K562 (cell line): ENCODE data around the gene ASIC1. TPM values are rescaled to one million over a fixed set of nuclear protein-coding genes. Genes with fewer than 3 reads are reported as not detected.

ENCODE experiments used
- FOXA3 ChIP-seq, 2 experiments: fragments of 450-650 bp in 1 of 2; sonication (generic) in 1 of 2; formaldehyde crosslinking; IDR thresholded peaks in 1 of 2; conservative IDR thresholded peaks in 1 of 2; 2 replicates each; pipeline versions ENCODE4 v1.4.0 to v1.8.0; 2020 to 2022; ENCODE audit warnings: mild to moderate bottlenecking in 2 of 2, missing genetic modification reagents in 1 of 2
- FOXK2 ChIP-seq, 2 experiments: fragments of 450-650 bp; IDR thresholded peaks in 1 of 2; conservative IDR thresholded peaks in 1 of 2; 2 replicates each; pipeline ENCODE4 v1.6.1; 2016; ENCODE audit warnings: low read depth in 2 of 2, mild to moderate bottlenecking in 1 of 2
- KLF13 ChIP-seq: fragments of 450-650 bp; IDR thresholded peaks from 2 replicates; pipeline ENCODE4 v1.6.1; 2016; ENCODE audit warnings: missing genetic modification characterization, low read depth, mild to moderate bottlenecking, missing compliant biosample characterization, moderate library complexity, borderline replicate concordance
- MYC ChIP-seq, 2 experiments: fragments of 250-450 bp in 1 of 2; sonication (Bioruptor Pico) in 1 of 2; IDR thresholded peaks; 2 replicates each; pipeline versions ENCODE4 v1.5.1 to v1.6.1; 2012 to 2021; ENCODE audit warnings: low read depth in 2 of 2, borderline replicate concordance in 1 of 2, improper control_type of control experiment in 1 of 2, low read length in 1 of 2, mild to moderate bottlenecking in 1 of 2, moderate library complexity in 1 of 2
- NFRKB ChIP-seq: fragments of 450-650 bp; IDR thresholded peaks from 2 replicates; pipeline ENCODE4 v1.6.1; 2016; ENCODE audit warnings: low read depth
- RBM22 ChIP-seq: fragments of 200-400 bp; formaldehyde crosslinking; IDR thresholded peaks from 2 replicates; pipeline ENCODE4 v1.6.1; 2018; ENCODE audit warnings: low read length, low read depth; ENCODE audit not compliant: poor library complexity, severe bottlenecking
- SAP30 ChIP-seq: fragments of 200-600 bp; sonication (generic); IDR thresholded peaks from 2 replicates; pipeline ENCODE4 v1.6.1; 2012; ENCODE audit warnings: borderline replicate concordance, low read depth, mild to moderate bottlenecking, moderate library complexity, low read length, control low read depth, inconsistent platforms; ENCODE audit not compliant: insufficient read depth, poor library complexity, severe bottlenecking
- SMARCE1 ChIP-seq: fragments of 450-650 bp; IDR thresholded peaks from 2 replicates; pipeline ENCODE4 v1.7.1; 2016; ENCODE audit warnings: mild to moderate bottlenecking
- TCF3 ChIP-seq: sonication (generic); formaldehyde crosslinking; IDR thresholded peaks from 2 replicates; pipeline ENCODE4 v1.4.0; 2020; ENCODE audit warnings: mild to moderate bottlenecking, missing genetic modification reagents
- TRIM24 ChIP-seq, 2 experiments: fragments of 450-650 bp; IDR thresholded peaks; 2 replicates each; pipeline ENCODE4 v1.6.1; 2016
- ZNF253 ChIP-seq: fragments of 250-450 bp; sonication (Bioruptor Pico); conservative IDR thresholded peaks from 2 replicates; pipeline ENCODE4 v1.6.1; 2021; ENCODE audit warnings: mild to moderate bottlenecking
- ZNF589 ChIP-seq: fragments of 200-800 bp; sonication (Bioruptor generic); IDR thresholded peaks from 2 replicates; pipeline ENCODE4 v1.6.1; 2016; ENCODE audit warnings: low read depth, missing genetic modification characterization, missing compliant biosample characterization
- ZNF830 ChIP-seq: fragments of 250-450 bp; sonication (Bioruptor Pico); IDR thresholded peaks from 2 replicates; pipeline ENCODE4 v1.5.0; 2021; ENCODE audit warnings: mild to moderate bottlenecking
- ZSCAN29 ChIP-seq: fragments of 450-650 bp; IDR thresholded peaks from 2 replicates; pipeline ENCODE4 v1.6.1; 2017
- polyA plus RNA-seq, 8 experiments: library from polyadenylated mRNA; depleted of rRNA in 4 of 8; stranded (reverse) in 5 of 8; unstranded in 3 of 8; fragments of >200 nt; fragmentation: Nextera tagmentation in 2 of 8; fragmentation: Illumina TruSeq in 1 of 8; extraction: Ambion mirVana in 2 of 8; extraction: Trizol in 1 of 8; gene quantifications; 2 replicates each; pipeline versions ENCODE4 v1.2.1 to v1.2.3, GENCODE V29; 2011 to 2014; ENCODE audit warnings: inconsistent platforms in 1 of 8, missing spikeins in 1 of 8
- total RNA-seq, 7 experiments: library from RNA; depleted of rRNA in 6 of 7; stranded (reverse); fragments of >200 nt in 6 of 7; fragmentation: Illumina TruSeq in 2 of 7; extraction: Trizol in 2 of 7; gene quantifications; 2 replicates each; pipeline versions ENCODE4 v1.2.1 to v1.2.3, GENCODE V29; 2011 to 2021; ENCODE audit warnings: low replicate concordance in 1 of 7
- TF ChIP-seq, protein P1 (sequence below): fragments of 450-650 bp; IDR thresholded peaks from 2 replicates; pipeline ENCODE4 v1.6.1; 2016; ENCODE audit warnings: low read depth, mild to moderate bottlenecking, moderate library complexity
- TF ChIP-seq, protein P2 (sequence below): sonication (generic); formaldehyde crosslinking; IDR thresholded peaks from 2 replicates; pipeline ENCODE4 v1.8.1; 2022; ENCODE audit warnings: missing genetic modification reagents
- TF ChIP-seq, protein P3 (sequence below), 2 experiments: fragments of 450-650 bp in 1 of 2; IDR thresholded peaks; 2 replicates each; pipeline ENCODE4 v1.6.1; 2011 to 2017; ENCODE audit warnings: low read depth in 2 of 2, antibody characterized with exemption in 1 of 2, borderline replicate concordance in 1 of 2, low read length in 1 of 2, mild to moderate bottlenecking in 1 of 2, mixed read lengths in 1 of 2; ENCODE audit not compliant: control insufficient read depth in 1 of 2

ASIC1 gene
- total and polyA plus RNA-seq, 9 of the 15 experiments (the other 6 are each of a cell fraction or from before 2014, with no cell fraction given) = 0.01 to 1.7 (median 0.45) TPM

DNA sequence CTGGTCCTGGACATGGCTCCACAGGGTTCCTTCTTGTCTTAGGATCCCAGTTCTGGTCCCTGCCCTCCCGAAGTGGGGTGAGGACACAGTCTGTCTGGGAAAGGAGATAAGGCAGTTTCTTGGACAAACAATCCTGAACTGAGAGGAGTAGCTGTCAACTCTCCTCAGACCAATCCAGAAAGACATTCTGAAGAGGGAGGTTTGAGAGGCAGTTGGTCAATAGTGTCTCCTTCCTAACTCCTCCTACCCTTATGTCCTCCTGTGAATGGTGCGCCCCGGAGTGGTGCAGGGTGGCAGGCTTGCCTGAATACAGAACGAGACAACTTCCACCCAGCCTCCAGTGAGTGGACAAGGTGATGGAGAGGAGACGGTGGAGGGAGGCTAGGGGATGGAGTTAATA is 15.4 kb upstream of the ASIC1 start (continued):
- no peak for TF ChIP-seq RBM22
- TF ChIP-seq FOXK2 (conservative IDR thresholded peaks at IDR 0.05 in 1 of 2, IDR thresholded peaks at IDR 0.05 in 1 of 2; ENCODE audit: low read depth in 2 of 2) = 0 out of 4 replicates have a peak, but pooled peaks of 1 of the 2 experiments have one; percentile 43
- TF ChIP-seq, protein P1, sequence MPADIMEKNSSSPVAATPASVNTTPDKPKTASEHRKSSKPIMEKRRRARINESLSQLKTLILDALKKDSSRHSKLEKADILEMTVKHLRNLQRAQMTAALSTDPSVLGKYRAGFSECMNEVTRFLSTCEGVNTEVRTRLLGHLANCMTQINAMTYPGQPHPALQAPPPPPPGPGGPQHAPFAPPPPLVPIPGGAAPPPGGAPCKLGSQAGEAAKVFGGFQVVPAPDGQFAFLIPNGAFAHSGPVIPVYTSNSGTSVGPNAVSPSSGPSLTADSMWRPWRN = 0 out of 2 replicates have a peak, but pooled peaks have one; percentile 39
- peak; percentile 72 for TF ChIP-seq SMARCE1
- no peak for TF ChIP-seq ZNF589 (CRISPR knock-in tag)
- no peak for TF ChIP-seq KLF13 (tag)
- TF ChIP-seq TCF3 (CRISPR knock-in tag) = peak; percentile 91
- TF ChIP-seq TRIM24 (IDR thresholded peaks at IDR 0.05) = peak in 1 of 2 experiments; percentile 60; a peak in 2 of 4 replicates
- no peak for TF ChIP-seq SAP30
- TF ChIP-seq, protein P2, sequence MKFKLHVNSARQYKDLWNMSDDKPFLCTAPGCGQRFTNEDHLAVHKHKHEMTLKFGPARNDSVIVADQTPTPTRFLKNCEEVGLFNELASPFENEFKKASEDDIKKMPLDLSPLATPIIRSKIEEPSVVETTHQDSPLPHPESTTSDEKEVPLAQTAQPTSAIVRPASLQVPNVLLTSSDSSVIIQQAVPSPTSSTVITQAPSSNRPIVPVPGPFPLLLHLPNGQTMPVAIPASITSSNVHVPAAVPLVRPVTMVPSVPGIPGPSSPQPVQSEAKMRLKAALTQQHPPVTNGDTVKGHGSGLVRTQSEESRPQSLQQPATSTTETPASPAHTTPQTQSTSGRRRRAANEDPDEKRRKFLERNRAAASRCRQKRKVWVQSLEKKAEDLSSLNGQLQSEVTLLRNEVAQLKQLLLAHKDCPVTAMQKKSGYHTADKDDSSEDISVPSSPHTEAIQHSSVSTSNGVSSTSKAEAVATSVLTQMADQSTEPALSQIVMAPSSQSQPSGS (CRISPR knock-in tag) = no peak
- TF ChIP-seq, protein P3, sequence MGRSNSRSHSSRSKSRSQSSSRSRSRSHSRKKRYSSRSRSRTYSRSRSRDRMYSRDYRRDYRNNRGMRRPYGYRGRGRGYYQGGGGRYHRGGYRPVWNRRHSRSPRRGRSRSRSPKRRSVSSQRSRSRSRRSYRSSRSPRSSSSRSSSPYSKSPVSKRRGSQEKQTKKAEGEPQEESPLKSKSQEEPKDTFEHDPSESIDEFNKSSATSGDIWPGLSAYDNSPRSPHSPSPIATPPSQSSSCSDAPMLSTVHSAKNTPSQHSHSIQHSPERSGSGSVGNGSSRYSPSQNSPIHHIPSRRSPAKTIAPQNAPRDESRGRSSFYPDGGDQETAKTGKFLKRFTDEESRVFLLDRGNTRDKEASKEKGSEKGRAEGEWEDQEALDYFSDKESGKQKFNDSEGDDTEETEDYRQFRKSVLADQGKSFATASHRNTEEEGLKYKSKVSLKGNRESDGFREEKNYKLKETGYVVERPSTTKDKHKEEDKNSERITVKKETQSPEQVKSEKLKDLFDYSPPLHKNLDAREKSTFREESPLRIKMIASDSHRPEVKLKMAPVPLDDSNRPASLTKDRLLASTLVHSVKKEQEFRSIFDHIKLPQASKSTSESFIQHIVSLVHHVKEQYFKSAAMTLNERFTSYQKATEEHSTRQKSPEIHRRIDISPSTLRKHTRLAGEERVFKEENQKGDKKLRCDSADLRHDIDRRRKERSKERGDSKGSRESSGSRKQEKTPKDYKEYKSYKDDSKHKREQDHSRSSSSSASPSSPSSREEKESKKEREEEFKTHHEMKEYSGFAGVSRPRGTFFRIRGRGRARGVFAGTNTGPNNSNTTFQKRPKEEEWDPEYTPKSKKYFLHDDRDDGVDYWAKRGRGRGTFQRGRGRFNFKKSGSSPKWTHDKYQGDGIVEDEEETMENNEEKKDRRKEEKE (IDR thresholded peaks at IDR 0.05; ENCODE audit: borderline replicate concordance in 1 of 2, control insufficient read depth in 1 of 2, low read depth in 2 of 2, low read length in 1 of 2) = no peak
- no peak for TF ChIP-seq ZNF253
- no peak for TF ChIP-seq NFRKB
- TF ChIP-seq MYC (IDR thresholded peaks at IDR 0.05; ENCODE audit: low read depth, low read length) = no peak
- TF ChIP-seq MYC (CRISPR knock-in tag; IDR thresholded peaks at IDR 0.05; ENCODE audit: borderline replicate concordance, low read depth) = 0 out of 2 replicates have a peak, but pooled peaks have one; percentile 23
- no peak for TF ChIP-seq ZSCAN29
- no peak for TF ChIP-seq ZNF830
- peak in 1 of 2 experiments; percentile 75; a peak in 2 of 4 replicates for TF ChIP-seq FOXA3 (CRISPR knock-in tag; conservative IDR thresholded peaks at IDR 0.05 in 1 of 2, IDR thresholded peaks at IDR 0.05 in 1 of 2)
